ENCODE results near the gene LAMB2. TPM values are rescaled to one million over a fixed set of nuclear protein-coding genes. Genes with fewer than 3 reads are reported as not detected.

Gene LAMB2
- total RNA-seq, 2 donors from 2014 or later, result 629 to 714 TPM

- intact Hi-C loops (cut with DNase I), result loop anchor here in 1 of 2 donors (1.0 kb wide), 1 partner anchor 39 kb away; the partner anchor contains the start of gene LAMB2
- ATAC-seq (peak; percentile 92 to 93), DNase-seq (peak; percentile 97)
Observed at GRCh38 chr3:49093853-49094767, 38.7 kb downstream of the LAMB2 start, which contains the start of gene QRICH1. TSS of gene QRICH1 (minus strand) at chr3:49094071. CDS start at chr3:49077017, 17,054 bp downstream.

GRCh38 chr3:49092938-49093852 lies 39.7 kb downstream of the LAMB2 start:
- intact Hi-C loops (cut with DNase I), result no loop called here
- DNase-seq (peak; percentile 86), ATAC-seq (peak; percentile 55 to 67)

GRCh38 chr3:49081429-49081828 lies 51.4 kb downstream of the LAMB2 start:
- intact Hi-C loops (cut with DNase I), result no loop called here
- ATAC-seq (no peak), DNase-seq (no peak)

- ATAC-seq (no peak), DNase-seq (no peak)
- intact Hi-C loops (cut with DNase I), result no loop called here
Observed at GRCh38 chr3:49079270-49079669, 53.6 kb downstream of the LAMB2 start.

GRCh38 chr3:49076646-49077045 lies 56.2 kb downstream of the LAMB2 start:
- DNase-seq (no peak), ATAC-seq (no peak)
- intact Hi-C loops (cut with DNase I), result no loop called here

GRCh38 chr3:49076116-49076515 lies 56.7 kb downstream of the LAMB2 start:
- intact Hi-C loops (cut with DNase I), result no loop called here
- DNase-seq, result no peak
- no peak for ATAC-seq

Small RNAs within 50 kb of the gene (microRNA-seq; reads per million reads assigned to microRNA genes)
- 0 to 0.40 reads per million in 2 donors for gene MIR6890

Other genes with a start within 250 kb of the LAMB2 start
- 10 to 100 TPM; 53.4 to 55.6 TPM for gene SLC25A20, start 234.2 kb downstream of the LAMB2 start, total RNA-seq
- 100 to 1,000 TPM in 1 of 2 donors, 10 to 100 TPM in 1; 88.0 to 104 TPM for gene ARIH2, start 214.2 kb downstream of the LAMB2 start, total RNA-seq
- gene P4HTM, start 142.8 kb downstream of the LAMB2 start, total RNA-seq, result 10 to 100 TPM; 32.8 to 33.9 TPM
- gene WDR6, start 125.7 kb downstream of the LAMB2 start, total RNA-seq, result 10 to 100 TPM; 76.1 to 77.1 TPM
- 10 to 100 TPM in 1 of 2 donors, 1 to 10 TPM in 1; 9.8 to 10.1 TPM for gene DALRD3, start 114.5 kb downstream of the LAMB2 start, total RNA-seq
- gene NDUFAF3, start 110.9 kb downstream of the LAMB2 start, total RNA-seq, result 100 to 1,000 TPM; 135 to 138 TPM
- gene IMPDH2, start 103.7 kb downstream of the LAMB2 start, total RNA-seq, result 10 to 100 TPM; 60.2 to 71.3 TPM
- gene QRICH1, start 39.0 kb downstream of the LAMB2 start, total RNA-seq, result 10 to 100 TPM; 50.4 to 59.9 TPM
- 100 to 1,000 TPM; 150 to 166 TPM for gene QARS1, start 28.3 kb downstream of the LAMB2 start, total RNA-seq
- gene USP19, start 12.2 kb downstream of the LAMB2 start, total RNA-seq, result 10 to 100 TPM; 38.3 to 49.5 TPM
- gene CCDC71, start 33.3 kb upstream of the LAMB2 start, total RNA-seq, result 10 to 100 TPM; 12.3 to 15.3 TPM
- gene KLHDC8B, start 38.5 kb upstream of the LAMB2 start, total RNA-seq, result 10 to 100 TPM; 35.6 to 55.9 TPM
- 1 to 10 TPM; 3.2 to 3.4 TPM for gene C3orf62, start 144.2 kb upstream of the LAMB2 start, total RNA-seq
- gene USP4, start 207.0 kb upstream of the LAMB2 start, total RNA-seq, result 10 to 100 TPM; 37.1 to 45.5 TPM
- gene GPX1, start 225.3 kb upstream of the LAMB2 start, total RNA-seq, result 100 to 1,000 TPM; 230 to 235 TPM

Measured in left cardiac atrium (tissue), 4 donors.